Mesenteric fat pad (tissue), 1 donor: ENCODE measurements around the gene KIRREL3. TPM values are rescaled to one million over a fixed set of nuclear protein-coding genes. Genes with fewer than 3 reads are reported as not detected.

Experiments
- DNase-seq: peaks from one replicate; pipeline ENCODE4 v3.0.0-alpha.2; 2020; ENCODE audit warnings: low spot score
- long read RNA-seq: library from polyadenylated mRNA; unstranded; transcript quantifications from one replicate; pipeline ENCODE4 v2.0.0, GENCODE V29; 2020
- total RNA-seq: library from RNA; stranded (reverse); fragmentation: NEBNext Ultra II Directional; extraction: Animal tissue kit (Norgen Biotek cat#: 25700); gene quantifications from one replicate; pipeline ENCODE4 v1.2.1, GENCODE V29; 2021
- donor health status: DM: yes; HTN: yes; CAD: no.

The KIRREL3 gene
- total RNA-seq = 0.13 TPM
- long read RNA-seq, partial matches to known transcripts = 0 of 8 reads
- long read RNA-seq, other reads (novel, unspliced or antisense) = 8 of 8 reads

DNA sequence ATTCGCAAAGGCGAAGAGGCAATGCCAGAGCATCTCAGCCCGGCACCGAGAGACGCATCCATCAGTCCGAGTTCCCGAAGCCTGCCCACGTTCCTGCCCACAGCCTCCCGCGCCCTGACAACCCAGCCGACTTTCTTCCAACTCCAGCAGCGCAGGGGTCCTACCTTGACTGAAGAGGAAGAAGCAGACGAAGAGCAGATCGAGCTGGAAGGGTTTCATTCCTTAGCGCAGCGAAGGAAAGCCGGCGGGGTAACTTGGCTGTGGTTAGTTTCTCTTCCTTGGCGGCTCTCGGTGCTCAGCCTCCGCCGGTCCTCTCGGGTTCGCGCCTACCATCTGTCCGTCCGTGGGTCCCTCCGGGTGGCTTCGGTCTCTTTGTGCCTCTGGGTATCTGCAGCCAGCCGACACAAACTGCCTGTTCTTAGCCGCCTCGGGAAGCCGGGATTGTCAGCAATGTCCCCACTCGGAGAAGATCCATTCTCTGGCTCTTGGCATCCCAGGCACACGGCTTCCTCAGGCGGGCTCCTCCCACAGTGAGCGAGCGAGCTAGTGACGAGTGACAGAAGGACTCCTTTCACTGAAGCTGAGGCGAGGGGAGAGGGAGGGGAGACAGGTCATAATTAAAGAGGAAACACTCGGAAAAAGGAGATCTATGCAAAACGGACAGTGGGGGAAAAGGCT lies at the start of gene KIRREL3:
KIRREL3 (minus strand) TSS at position 480 of the 678 bp plus-strand sequence.
- no peak for DNase-seq

DNA sequence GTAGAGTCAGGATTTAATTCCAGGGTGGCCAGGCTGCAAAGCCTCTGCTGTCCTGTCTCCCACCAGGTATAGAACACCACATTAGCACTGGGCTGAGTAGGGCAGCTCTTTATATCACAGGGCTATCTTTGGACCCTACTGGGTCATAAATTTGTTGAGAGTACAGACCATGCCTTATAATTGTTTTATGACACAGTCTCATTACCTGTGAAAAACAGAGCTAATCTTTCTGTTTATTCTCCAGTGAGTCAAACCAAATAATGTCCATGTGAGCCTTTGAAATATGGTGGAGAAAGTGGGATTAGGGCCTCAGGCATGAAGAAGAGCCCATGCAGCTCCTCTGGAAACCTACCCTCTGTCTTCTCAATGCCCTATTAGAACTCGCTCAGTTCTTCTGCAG lies 49.6 kb upstream of the KIRREL3 start:
- no peak for DNase-seq

DNA sequence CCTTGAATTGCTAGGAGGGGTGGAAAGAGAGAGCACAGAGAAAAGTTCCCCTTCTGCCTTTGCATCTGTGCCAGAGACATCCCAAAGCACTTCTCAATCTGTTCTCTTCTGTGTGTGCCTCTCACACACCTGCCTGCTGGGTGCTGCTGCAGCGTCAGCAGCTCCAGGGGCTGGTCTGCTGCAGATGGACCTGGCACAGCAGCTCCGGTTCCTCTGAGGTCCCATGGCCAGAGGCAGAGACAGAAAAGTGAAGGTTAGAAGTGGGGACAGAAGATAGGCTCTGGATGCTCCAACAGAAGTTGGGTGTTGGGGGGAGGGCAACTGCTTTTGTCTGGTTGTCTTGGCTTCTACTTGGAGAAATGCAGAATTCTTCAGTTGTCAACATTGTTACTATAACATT lies 48.9 kb upstream of the KIRREL3 start:
- DNase-seq = no peak

DNA sequence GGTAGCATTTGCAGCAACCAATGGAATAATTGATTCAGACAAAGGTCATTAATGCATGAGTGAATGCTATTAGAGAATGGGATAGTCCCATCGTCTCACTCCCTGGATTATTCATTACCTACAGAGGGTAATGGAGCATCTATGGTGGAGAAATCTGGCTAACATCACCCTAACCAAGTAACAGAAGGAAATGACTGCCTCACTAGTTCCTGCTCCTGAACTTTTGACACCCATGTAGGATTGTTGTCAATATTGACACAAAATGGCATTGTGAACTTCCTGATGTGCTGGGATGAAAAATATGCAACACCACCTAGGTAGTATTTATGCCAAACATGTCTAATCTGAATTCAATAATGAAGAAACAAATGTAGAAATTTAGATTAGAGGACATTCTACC lies 44.0 kb upstream of the KIRREL3 start:
- DNase-seq = no peak

DNA sequence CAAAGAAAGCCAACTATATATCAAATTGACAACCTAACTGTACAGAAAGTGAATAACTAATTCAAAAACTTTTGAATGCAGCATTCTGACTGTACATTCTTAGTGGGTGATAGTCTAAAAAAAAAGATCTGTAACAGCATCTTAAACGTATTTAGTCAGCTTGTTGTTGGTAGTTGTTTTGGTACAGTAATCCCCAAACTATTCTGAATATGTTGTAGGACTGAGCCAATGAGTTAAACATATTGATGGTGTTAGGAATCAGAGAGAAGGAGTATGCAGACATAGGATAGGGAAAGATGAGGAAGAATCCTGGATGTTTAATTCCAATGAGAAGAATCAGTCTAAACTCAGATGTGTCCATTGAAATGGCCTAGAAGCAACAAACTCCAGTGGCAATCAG lies 41.9 kb upstream of the KIRREL3 start:
- no peak for DNase-seq

DNA sequence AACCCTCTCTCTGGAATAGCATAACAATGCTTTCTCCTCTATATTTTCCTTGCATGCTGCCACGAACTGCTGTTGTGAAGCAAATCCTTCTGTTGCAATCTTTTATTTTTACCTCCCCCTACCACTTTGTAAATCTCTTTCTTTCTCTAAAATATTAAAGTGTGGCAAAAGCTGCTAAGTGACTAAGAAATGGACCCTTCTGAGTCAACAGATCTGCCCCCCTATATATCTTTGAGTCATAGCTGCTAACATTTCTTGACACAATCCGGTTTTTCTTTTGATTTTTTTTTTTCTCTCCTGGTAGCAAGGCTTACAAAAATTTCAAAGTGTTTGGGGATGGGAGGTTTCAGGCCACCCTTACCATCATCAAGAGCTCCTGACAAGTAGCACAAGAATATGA lies 39.0 kb upstream of the KIRREL3 start:
- no peak for DNase-seq

DNA sequence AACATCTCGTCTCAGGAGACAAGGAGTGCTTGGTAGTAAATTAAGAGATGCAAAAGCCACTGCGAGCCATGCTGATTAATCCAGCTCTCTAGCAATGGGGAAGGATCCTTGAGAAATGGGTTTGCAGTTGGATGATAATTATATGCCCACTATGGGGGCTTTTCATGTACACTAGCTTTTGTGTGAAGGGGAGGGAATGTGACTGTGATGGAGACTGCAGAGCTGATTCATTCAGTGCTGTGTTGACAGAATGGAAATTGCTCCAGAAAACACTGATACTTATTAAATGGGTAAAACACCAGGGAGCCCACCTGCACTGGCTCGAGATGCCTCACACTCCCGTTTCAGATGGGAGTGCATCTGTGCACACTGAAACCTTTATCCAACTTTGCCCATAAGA lies 37.0 kb upstream of the KIRREL3 start:
- DNase-seq = no peak

DNA sequence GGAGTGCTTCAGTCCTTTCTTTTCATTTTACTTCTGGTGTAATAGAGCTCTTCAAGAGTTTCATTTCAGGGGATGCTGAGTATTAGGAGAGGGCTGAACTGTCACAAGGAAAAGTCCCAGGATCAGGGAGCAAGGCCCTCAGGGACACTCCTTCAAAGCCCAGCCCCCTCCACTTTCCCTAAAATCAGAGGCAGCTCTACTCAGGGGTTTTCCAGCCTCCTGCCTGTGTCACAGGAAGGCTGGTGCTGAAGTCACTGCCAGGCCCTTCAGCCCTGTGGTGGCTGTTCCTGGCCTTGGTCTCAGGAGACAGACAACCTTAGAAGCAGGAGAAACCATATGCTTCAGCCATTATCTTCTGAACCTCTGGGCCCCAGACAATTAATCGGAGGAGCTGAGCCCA lies 36.4 kb upstream of the KIRREL3 start:
- no peak for DNase-seq

DNA sequence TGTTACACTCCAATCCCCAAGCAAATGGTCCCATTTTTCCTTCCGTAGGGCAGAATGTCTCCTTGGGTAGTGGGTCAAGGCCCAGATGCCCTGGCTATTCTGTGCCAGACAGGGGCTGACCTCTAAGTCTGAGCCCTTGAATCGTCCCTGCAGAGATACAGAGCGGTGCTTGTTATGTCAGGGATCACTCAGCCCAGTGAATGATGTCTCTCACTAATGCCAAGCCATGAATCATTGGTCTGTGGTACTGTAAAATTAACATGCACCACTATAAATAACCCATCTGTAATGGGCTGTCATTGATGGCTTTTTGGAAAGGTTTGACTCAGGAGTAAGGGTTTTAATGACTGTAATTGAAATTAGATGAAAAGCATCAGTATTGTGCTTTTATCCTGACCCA lies 35.3 kb upstream of the KIRREL3 start:
- DNase-seq = no peak

DNA sequence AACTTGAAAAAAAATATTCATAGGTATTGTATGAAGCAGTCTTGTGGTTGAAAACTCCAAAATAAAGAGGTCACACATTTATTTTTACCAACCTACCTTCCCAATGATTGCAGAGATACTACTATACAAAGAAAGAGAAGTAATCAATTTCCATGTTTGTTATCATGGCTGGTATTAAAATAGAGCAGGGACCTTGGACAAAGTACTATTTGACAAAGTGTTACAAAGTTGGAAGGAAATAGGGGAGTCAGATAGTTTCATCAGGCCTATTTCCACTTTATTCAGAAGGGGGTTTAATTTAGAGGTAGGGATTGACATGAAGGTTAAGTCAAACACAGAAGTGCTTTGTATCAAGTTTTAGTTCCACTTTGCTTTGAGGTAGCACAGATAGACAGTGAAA lies 34.4 kb upstream of the KIRREL3 start:
- no peak for DNase-seq

DNA sequence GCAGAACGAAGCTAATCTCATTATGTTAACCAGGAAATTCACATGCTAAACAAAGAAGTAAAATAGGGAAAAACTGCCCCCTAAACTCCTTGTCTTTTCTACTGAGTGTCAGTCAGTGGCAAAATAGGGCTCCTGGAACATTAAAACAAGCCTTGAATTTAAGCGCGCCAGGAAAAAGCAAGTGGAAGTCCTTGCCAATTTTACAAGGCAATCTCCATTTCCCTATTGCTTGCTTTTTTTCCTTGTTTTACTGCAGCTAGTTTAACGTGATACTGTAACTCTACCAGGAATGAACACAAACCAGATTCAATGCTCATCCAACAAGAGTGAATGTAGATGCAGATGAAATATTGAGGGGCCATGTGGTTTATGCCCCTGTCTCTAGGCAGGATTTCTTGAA lies 28.1 kb upstream of the KIRREL3 start:
- no peak for DNase-seq

DNA sequence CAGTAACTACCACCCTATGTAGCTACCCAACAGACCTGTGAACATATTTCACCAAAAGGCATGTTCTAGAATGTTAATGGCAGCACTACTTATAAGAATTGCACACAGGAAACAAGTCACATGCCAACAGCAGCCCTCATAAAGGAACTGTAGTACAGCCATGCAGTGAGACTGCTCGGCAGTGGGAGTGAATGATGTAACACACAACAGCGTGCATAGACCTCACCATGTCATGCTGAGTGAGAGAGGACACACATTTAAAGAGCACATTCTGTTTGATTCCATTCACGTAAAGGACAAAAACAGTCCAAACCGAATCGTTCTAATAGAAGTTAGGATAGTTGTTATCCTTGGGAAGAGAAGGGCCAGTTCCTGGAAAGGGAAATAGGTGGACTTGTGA lies 27.2 kb upstream of the KIRREL3 start:
- no peak for DNase-seq

DNA sequence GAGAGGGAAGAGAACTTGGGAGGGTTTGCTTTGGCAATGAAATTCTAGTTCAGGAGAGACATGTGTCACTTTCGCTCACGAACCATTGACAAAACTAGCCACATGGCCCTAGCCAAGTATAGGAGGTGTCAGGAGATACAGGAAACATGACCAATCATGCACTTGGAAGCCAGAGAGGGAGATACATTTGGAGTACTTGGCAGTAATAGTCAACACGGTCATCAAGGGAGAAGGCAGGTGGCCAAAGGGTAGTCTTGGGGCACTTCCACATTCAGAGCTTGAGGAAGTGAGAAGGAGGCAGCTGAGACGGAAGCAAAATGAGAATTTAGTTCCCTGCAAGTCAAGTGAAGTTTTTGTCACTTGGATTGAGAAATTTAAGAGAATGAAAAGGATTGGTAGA lies 26.4 kb upstream of the KIRREL3 start:
- DNase-seq = no peak

DNA sequence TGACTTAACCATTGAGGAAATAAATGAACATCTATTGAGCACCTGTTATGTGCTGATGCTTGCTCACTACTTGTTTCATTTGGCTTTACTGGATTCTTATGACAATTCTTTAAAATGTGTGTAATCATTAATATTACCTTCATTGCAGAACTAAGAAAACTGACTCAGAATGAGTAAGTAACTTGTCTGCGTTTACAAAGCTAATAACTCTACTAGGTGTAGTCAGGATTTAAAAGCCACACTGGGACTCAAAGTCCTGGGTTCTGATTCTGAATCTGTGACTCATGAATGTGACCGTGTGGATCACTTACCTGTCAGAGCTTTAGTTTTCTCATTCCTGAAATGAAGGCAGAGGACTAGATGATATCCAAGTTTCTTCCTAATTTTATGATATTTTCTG lies 23.4 kb upstream of the KIRREL3 start:
- DNase-seq = no peak

DNA sequence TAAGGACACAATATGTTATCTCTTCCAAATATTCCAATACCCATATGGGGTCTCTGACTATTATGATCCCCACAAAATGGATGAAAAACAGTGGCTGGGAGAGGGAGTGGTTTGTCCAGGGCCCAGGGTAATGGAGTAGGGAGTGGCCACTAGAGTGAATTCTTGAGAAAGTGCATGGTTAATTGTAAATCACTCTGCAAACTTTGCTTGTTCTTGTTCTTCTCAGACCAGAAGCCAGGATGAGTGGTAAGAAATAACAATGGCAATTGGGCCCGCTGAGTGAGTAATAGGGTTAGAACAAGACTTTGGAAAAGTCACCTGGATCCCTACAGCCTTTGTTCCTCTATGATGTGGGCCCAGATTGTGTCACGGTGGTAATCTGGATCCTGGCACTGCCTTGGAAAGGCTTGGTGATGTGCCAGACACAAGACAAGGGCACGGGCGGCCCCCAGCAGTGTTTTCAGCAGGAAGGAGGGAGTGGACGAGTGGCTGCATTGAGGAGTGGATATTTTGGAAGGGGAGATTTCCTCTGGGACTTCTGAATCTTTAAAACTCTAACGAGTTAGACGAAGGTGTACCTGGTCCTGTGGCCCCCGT lies 18.2 kb upstream of the KIRREL3 start:
- no peak for DNase-seq

DNA sequence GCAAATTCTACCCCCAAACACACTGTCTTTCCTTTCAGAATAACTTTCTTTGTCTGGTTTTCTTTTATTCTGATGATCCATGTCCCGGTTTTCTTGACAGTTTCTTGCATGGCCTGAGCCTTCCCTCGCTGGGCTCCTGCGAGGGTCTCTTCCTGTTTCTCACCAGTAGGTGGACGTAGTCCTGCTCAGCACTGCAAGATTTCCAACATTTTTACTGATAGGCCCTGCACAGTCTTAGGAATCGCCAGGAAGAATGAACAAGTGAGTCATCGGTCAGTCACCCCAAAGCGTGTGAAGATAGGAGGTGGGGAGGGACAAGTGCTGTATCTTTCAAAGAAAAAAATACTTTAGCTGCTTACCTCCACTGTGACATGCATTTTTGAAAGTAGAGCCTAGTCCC lies 16.9 kb upstream of the KIRREL3 start:
- no peak for DNase-seq

DNA sequence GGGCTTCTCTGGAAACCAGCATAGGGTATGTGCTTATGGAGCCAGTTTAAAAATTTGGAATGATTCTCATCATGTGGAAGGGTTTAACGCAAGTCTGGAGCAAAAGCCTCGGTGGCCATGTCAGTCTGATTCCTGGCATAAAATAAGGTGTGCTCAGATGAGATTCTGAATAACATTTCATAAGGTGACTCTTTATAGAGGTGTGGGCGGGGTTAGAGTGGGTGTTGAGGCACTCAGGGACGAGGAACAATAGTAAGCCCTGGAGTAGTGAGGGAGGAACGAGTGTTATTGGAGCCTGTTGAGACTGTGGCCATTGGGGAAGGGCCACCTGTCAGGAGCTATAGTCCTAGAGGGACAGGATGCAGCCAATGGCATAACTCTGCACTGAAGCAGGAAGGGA lies 13.0 kb upstream of the KIRREL3 start:
- DNase-seq = no peak

DNA sequence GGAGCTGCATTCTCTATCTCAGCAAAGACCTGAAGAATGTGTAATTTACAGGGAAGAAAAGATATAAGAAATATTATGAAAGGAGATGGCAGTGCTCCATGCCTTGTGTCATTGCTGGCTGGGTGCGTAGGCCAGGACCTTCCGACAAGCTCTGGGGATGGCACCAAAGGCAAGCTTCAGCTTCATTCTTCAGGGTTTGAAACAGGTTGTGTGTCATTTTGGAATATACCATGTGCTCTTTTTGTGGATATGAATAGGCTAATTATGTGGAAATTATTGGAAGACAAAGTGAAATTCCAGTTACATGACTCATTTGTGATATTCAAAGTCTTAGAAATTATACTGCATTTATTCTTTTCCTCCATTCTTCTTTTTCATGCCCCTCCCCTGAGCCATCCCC lies 5.7 kb upstream of the KIRREL3 start:
- DNase-seq = no peak

DNA sequence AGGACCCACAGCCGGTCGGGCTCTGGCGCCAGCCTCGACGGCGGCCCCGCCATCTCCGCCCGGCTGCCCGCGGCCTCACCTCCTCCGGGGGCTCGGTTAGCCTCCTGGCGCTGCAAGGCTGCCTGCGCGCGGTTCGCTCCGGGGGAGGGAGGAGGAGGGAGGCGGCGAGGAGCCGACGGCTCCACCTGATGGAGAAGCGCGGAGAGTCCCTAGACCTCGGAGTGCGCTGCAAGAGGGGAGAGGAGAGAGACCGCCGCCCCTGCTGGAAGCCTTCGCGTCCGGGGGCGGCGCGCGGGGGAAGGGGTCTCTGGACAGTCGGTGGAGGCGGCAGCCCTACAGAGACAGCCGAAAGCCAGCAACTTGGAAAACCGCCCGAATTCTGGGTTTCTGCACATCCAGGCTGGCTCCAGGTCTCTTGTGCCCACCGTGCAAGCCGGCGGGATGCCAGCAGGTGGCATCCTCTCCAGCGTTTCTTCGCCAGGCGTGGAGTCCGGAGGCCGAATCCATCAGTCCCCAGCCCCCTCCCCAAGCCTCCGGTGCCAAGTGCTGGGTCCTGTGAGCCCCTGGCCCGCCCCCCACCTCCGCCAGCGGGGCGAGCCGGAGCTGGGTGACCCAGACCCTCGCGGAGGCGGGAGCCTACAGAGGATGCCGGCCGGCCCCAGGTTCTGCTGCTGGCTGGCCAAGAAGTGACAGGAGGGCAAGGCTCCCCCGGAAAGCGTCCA lies 2.9 kb upstream of the KIRREL3 start:
- DNase-seq = no peak

DNA sequence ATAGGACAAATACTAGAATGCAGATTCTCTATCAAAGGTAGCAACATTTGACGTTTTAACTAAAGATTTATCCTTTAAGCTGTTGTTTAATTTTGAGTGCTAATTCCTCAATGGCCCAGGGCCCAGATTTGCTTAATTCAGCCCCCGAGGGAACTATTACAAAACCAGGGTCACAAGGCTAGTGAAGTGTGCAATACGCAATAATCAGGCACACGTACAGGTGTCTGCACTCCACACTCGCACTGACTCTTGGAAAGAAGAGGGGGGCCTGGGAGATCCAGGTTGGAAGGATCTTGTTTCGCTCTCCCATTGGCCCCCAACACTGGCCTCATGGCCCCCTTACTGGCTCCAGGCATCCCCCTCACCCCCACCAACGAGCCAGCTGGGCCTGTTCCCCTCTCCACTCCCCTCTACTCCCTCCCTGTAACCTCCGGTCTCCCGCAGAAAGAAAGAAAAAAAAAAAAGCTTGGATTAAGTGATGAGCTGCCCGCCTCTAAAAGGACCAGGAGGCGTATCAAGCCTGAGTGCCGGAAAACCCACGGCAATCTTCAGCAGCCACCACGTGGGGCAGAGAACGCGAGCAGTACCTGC lies 2.2 kb upstream of the KIRREL3 start:
- DNase-seq = no peak

DNA sequence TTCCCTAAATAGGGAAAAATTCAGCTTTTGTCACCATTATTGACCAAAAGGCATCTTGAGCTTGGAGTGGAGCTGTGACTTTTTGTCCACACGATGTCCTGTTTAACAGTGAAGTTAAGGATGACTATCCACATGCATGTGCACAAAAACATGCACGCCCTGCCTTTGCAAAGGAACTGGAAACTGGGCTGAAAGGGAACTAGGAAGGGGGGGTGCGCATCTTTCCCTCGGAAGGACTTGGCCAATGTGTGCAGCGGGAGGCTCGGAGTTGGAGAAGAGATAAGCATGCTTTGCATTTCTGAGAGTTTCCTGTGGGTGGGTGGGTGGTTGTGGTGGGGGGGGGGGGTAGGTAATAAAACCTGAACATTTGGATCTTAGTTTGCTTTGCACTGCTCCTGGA lies 411 bp upstream of the KIRREL3 start:
- DNase-seq = no peak

DNA sequence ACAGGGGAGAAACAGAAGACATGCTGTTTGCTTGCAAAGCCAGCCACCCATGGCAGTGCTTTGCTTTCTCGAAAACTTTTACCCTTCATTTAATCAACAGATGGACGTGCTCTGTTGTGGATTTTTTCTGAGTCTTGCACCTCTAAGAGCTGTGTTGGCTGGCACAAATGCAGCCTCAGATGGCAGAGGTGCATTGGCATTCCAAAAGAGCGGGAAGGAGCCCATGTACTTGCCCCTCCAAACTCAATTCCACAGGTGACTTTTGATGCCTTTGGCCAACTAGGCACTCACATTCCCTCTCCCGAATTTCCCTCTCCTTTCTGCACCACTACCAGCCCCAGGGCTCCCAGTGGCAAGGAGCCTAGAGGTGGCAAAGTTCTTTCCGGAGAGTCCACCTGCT lies 1.2 kb downstream of the KIRREL3 start:
- DNase-seq = no peak
